Endothelial cell of umbilical vein (primary cell): ENCODE results near the gene ADGRG7.

ENCODE experiments used
- CTCF ChIP-seq, 2 donors: IDR thresholded peaks; 1 replicate in 1 of 2; 2 replicates in 1 of 2; pipeline ENCODE4 v1.5.1; 2011; ENCODE audit warnings: low read length in 2 of 2, mild to moderate bottlenecking in 2 of 2, moderate library complexity in 2 of 2, control low read depth in 1 of 2, inconsistent platforms in 1 of 2, low read depth in 1 of 2; ENCODE audit not compliant: insufficient read depth in 1 of 2; ENCODE audit errors: extremely low read depth in 1 of 2
- MYC ChIP-seq: IDR thresholded peaks from one replicate; pipeline ENCODE4 v1.6.1; 2011; ENCODE audit warnings: mild to moderate bottlenecking, low read depth, low read length

- TF ChIP-seq CTCF (IDR thresholded peaks at IDR 0.05; ENCODE audit: extremely low read depth in 1 of 2, insufficient read depth in 1 of 2, low read depth in 1 of 2, low read length in 2 of 2) (no peak), MYC (no peak)
Observed at GRCh38 chr3:100606894-100607512, 2.4 kb upstream of the ADGRG7 start.
